B cell (primary cell): ENCODE results near the gene MYH11. TPM values are rescaled to one million over a fixed set of nuclear protein-coding genes. Genes with fewer than 3 reads are reported as not detected.

Experiments used
- ATAC-seq: fragments of 200-7000 bp; cut with Tn5 transposase; one replicate; pipeline ENCODE4 v1.10.0; 2021; ENCODE audit warnings: low read depth, mild to moderate bottlenecking, moderate number of reproducible peaks, moderate library complexity
- CTCF ChIA-PET: fragments of 350-600 bp; sonication (Branson Sonifier 250); formaldehyde crosslinking; loops from one replicate; lab custom pipeline; 2021; ENCODE audit warnings: antibody characterized with exemption, inconsistent platforms; lab: Charles Lee
- POLR2A ChIA-PET: fragments of 350-600 bp; sonication (Branson Sonifier 250); formaldehyde crosslinking; loops from one replicate; lab custom pipeline; 2021; ENCODE audit warnings: antibody characterized with exemption; lab: Charles Lee
- DNase-seq: peaks from one replicate; pipeline ENCODE4 v3.0.0; 2013
- H2AFZ ChIP-seq: 2 replicates; pipeline ENCODE4 v1.6.1; 2012; ENCODE audit warnings: mild to moderate bottlenecking, low read depth, low read length; ENCODE audit not compliant: insufficient read depth, poor library complexity, severe bottlenecking
- H3K27ac ChIP-seq, 2 donors: 1 replicate in 1 of 2; 2 replicates in 1 of 2; pipeline ENCODE4 v1.5.1; 2012 to 2013; ENCODE audit warnings: low read length in 2 of 2, mild to moderate bottlenecking in 2 of 2, moderate library complexity in 1 of 2
- H3K27me3 ChIP-seq, 4 experiments: fragments of 200-600 bp in 1 of 4; sonication (generic) in 1 of 4; replicated peaks in 1 of 4; 1 replicate in 2 of 4; 2 replicates in 2 of 4; pipeline versions ENCODE4 v1.6.1 to v1.7.0; 2013 to 2016; ENCODE audit warnings: low read length in 3 of 4, mild to moderate bottlenecking in 2 of 4, mixed read lengths in 1 of 4, moderate library complexity in 1 of 4; ENCODE audit not compliant: insufficient read depth in 4 of 4, control insufficient read depth in 3 of 4; ENCODE audit errors: control extremely low read depth in 1 of 4
- H3K36me3 ChIP-seq, 2 experiments: replicated peaks in 1 of 2; 1 replicate in 1 of 2; 2 replicates in 1 of 2; pipeline versions ENCODE4 v1.6.1 to v1.7.1; 2013; ENCODE audit warnings: low read length in 1 of 2; ENCODE audit not compliant: insufficient read depth in 2 of 2, control insufficient read depth in 1 of 2; ENCODE audit errors: control extremely low read depth in 1 of 2, extremely low read depth in 1 of 2
- H3K4me1 ChIP-seq, 2 donors: fragments of 200-600 bp in 1 of 2; sonication (generic) in 1 of 2; 1 replicate in 1 of 2; 2 replicates in 1 of 2; pipeline versions ENCODE4 v1.5.1 to v1.6.1; 2013 to 2017; ENCODE audit warnings: low read length in 2 of 2; ENCODE audit not compliant: control insufficient read depth in 2 of 2, insufficient read depth in 2 of 2
- H3K4me2 ChIP-seq: replicated peaks from 2 replicates; pipeline ENCODE3; 2012; ENCODE audit warnings: mild to moderate bottlenecking, low read depth, low read length; ENCODE audit not compliant: poor library complexity, severe bottlenecking
- H3K4me3 ChIP-seq, 5 experiments: fragments of 200-600 bp in 1 of 5; sonication (generic) in 1 of 5; 1 replicate in 3 of 5; 2 replicates in 2 of 5; pipeline versions ENCODE4 v1.5.1 to v1.7.0; 2011 to 2016; ENCODE audit warnings: low read length in 4 of 5, mild to moderate bottlenecking in 4 of 5, low read depth in 2 of 5, control low read depth in 1 of 5, moderate library complexity in 1 of 5; ENCODE audit not compliant: insufficient read depth in 1 of 5; ENCODE audit errors: control extremely low read depth in 1 of 5, extremely low read depth in 1 of 5
- H3K79me2 ChIP-seq: fragments of 200-600 bp; sonication (generic); one replicate; pipeline ENCODE4 v1.6.0; 2016; ENCODE audit warnings: low read length; ENCODE audit not compliant: control insufficient read depth, insufficient read depth
- H3K9ac ChIP-seq: fragments of 200-600 bp; sonication (generic); 2 replicates; pipeline ENCODE4 v1.6.1; 2017; ENCODE audit warnings: mild to moderate bottlenecking, low read length, moderate library complexity
- H3K9me3 ChIP-seq, 3 donors: one replicate each; pipeline versions ENCODE4 v1.6.1 to v1.7.1; 2013; ENCODE audit warnings: low read length in 2 of 3; ENCODE audit not compliant: control insufficient read depth in 2 of 3, insufficient read depth in 1 of 3; ENCODE audit errors: control extremely low read depth in 1 of 3
- H4K20me1 ChIP-seq: 2 replicates; pipeline ENCODE4 v1.6.0; 2012; ENCODE audit warnings: mild to moderate bottlenecking, low read length; ENCODE audit not compliant: insufficient read depth, control insufficient read depth, poor library complexity, severe bottlenecking
- H3K27ac Mint-ChIP-seq: one replicate; pipeline ENCODE4 v1.8.0; 2021; ENCODE audit warnings: mixed read lengths
- H3K27me3 Mint-ChIP-seq: one replicate; pipeline ENCODE4 v1.8.0; 2021; ENCODE audit warnings: mixed read lengths
- H3K4me1 Mint-ChIP-seq: one replicate; pipeline ENCODE4 v1.8.0; 2021; ENCODE audit warnings: mixed read lengths
- H3K4me3 Mint-ChIP-seq: one replicate; pipeline ENCODE4 v1.8.0; 2021; ENCODE audit warnings: mixed read lengths
- H3K9me3 Mint-ChIP-seq: one replicate; pipeline ENCODE4 v1.8.0; 2022; ENCODE audit warnings: mixed read lengths; ENCODE audit not compliant: insufficient read depth
- EZH2 ChIP-seq: IDR thresholded peaks from 2 replicates; pipeline ENCODE4 v1.6.1; 2012; ENCODE audit warnings: borderline replicate concordance, low read depth, mild to moderate bottlenecking, moderate library complexity, low read length; ENCODE audit not compliant: insufficient read depth, poor library complexity, severe bottlenecking
- WGBS: methylation state at CpG from one replicate; pipeline ENCODE4 v1.1.5; 2013; ENCODE audit warnings: missing lambda C conversion rate; ENCODE audit not compliant: insufficient coverage; 5-methylcytosine and 5-hydroxymethylcytosine counted together
- intact Hi-C: fragments of 100-400 bp; cut with micrococcal nuclease; formaldehyde crosslinking; loops from one replicate; pipeline ENCODE4 v1.10.0; 2022
- polyA plus RNA-seq: library from polyadenylated mRNA; depleted of rRNA; stranded (reverse); fragments of >200 nt; gene quantifications from 2 replicates; pipeline ENCODE4 v1.2.3, GENCODE V29; 2012
- total RNA-seq, 2 donors: library from RNA; stranded (reverse); fragments of 120-200 nt in 1 of 2; gene quantifications; 1 replicate in 1 of 2; 2 replicates in 1 of 2; pipeline versions ENCODE4 v1.2.3 to v1.2.4, GENCODE V29; 2013 to 2022
- TF ChIP-seq, protein P1 (sequence below): fragments of 200-600 bp; IDR thresholded peaks from one replicate; pipeline ENCODE4 v1.8.0; 2022; ENCODE audit warnings: antibody characterized with exemption, mild to moderate bottlenecking

MYH11 gene
- total and polyA plus RNA-seq, 2 donors (not counting 1 experiment from before 2014, with no cell fraction given), result 0.05 to 0.16 TPM

GRCh38 chr16:15735610-15736009 lies 121.2 kb downstream of the MYH11 start:
- H3K4me1 Mint-ChIP-seq, result no peaks in the 10 kb centered on the region
- H3K9ac ChIP-seq, result no peak overlapping the region
- ChIA-PET CTCF (interaction anchor here (0.8 kb wide), 1 partner anchor 388 kb away, joined by 3 read pairs; no protein-coding TSS in a partner anchor), POLR2A (no interaction called here)
- TF ChIP-seq, protein P1, sequence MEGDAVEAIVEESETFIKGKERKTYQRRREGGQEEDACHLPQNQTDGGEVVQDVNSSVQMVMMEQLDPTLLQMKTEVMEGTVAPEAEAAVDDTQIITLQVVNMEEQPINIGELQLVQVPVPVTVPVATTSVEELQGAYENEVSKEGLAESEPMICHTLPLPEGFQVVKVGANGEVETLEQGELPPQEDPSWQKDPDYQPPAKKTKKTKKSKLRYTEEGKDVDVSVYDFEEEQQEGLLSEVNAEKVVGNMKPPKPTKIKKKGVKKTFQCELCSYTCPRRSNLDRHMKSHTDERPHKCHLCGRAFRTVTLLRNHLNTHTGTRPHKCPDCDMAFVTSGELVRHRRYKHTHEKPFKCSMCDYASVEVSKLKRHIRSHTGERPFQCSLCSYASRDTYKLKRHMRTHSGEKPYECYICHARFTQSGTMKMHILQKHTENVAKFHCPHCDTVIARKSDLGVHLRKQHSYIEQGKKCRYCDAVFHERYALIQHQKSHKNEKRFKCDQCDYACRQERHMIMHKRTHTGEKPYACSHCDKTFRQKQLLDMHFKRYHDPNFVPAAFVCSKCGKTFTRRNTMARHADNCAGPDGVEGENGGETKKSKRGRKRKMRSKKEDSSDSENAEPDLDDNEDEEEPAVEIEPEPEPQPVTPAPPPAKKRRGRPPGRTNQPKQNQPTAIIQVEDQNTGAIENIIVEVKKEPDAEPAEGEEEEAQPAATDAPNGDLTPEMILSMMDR, result no peak
- TF ChIP-seq EZH2, result no peak
- DNase-seq (no peak), ATAC-seq (no peak)
- no peak overlapping the region for H3K4me2 ChIP-seq
- H3K4me1 ChIP-seq, result no peaks in the 10 kb centered on the region
- H3K9me3 ChIP-seq, result no peaks in the 10 kb centered on the region
- no peaks in the 10 kb centered on the region for H3K9me3 Mint-ChIP-seq
- WGBS, result 100% methylated on average over 3 of the region's 3 CpGs
- H3K4me3 ChIP-seq, result no peak overlapping the region
- no peaks in the 10 kb centered on the region for H4K20me1 ChIP-seq
- no peaks in the 10 kb centered on the region for H3K27me3 ChIP-seq
- H2AFZ ChIP-seq, result no peak overlapping the region
- no peak overlapping the region for H3K4me3 Mint-ChIP-seq
- no peaks in the 10 kb centered on the region for H3K79me2 ChIP-seq
- intact Hi-C loops, result no loop called here
- H3K36me3 ChIP-seq, result peaks cover 0 to 26% of the 10 kb centered on the region in 2 experiments
- no peak overlapping the region for H3K27ac Mint-ChIP-seq
- no peaks in the 10 kb centered on the region for H3K27me3 Mint-ChIP-seq
- no peak overlapping the region for H3K27ac ChIP-seq

DNA sequence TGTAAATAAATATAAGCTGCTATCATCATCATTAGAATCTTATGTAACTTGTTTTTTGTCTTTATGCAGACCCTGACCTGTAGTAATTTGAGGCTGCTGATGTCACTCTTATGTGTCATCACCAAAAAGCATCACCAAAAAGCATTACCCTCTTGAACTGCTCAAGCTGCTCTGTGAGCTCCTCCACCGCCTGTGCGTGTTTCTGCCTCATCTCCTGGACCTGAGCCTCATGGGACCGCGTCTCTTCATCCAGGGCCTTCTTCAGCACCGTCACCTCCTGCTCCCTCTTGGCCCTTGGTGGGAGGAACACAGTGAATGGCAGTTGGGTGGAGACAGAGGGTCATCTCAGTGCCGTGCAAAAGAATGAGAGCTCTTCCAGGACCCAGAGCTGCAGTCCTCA lies 124.4 kb downstream of the MYH11 start:
- Histone ChIP-seq H3K4me1 (no peaks in the 10 kb centered on the region), H3K27ac (no peak overlapping the region), H3K9me3 (no peaks in the 10 kb centered on the region), H3K36me3 (peaks cover 0 to 25% of the 10 kb centered on the region in 2 experiments), H2AFZ (no peak overlapping the region), H3K4me3 (no peak overlapping the region), H3K79me2 (no peaks in the 10 kb centered on the region), H3K4me2 (no peak overlapping the region), H4K20me1 (no peaks in the 10 kb centered on the region), H3K27me3 (no peaks in the 10 kb centered on the region), H3K9ac (no peak overlapping the region)
- Mint-ChIP-seq H3K27ac (no peak overlapping the region), H3K9me3 (no peaks in the 10 kb centered on the region), H3K27me3 (no peaks in the 10 kb centered on the region), H3K4me1 (no peaks in the 10 kb centered on the region), H3K4me3 (no peak overlapping the region)
- ATAC-seq, result no peak
- ChIA-PET POLR2A (no interaction called here), CTCF (no interaction called here)
- 100% methylated on average over 2 of the region's 6 CpGs for WGBS
- TF ChIP-seq, protein P1, result no peak
- no peak for TF ChIP-seq EZH2
- intact Hi-C loops, result no loop called here
- no peak for DNase-seq
